ENCODE results near the gene GRK4.

The GRK4 gene

GRCh38 chr4:2930135-2930757 lies 33.1 kb upstream of the GRK4 start:
- Histone ChIP-seq H3K27me3 (ENCODE audit: insufficient read depth, low read length, poor library complexity, severe bottlenecking) (no peaks in the 10 kb centered on the region), H3K36me3 (ENCODE audit: insufficient read depth, low read length) (peaks cover 48% of the 10 kb centered on the region; the same call in 1 of the 2 replicates), H3K4me1 (ENCODE audit: insufficient read depth, low read length, poor library complexity, severe bottlenecking) (peaks cover 8% of the 10 kb centered on the region), H3K79me2 (ENCODE audit: insufficient read depth, low read length) (peaks cover 18% of the 10 kb centered on the region; the same call in 1 of the 2 replicates), H3F3A (ENCODE audit: low read depth) (no peaks in the 10 kb centered on the region), H3K9me2 (replicated peaks; ENCODE audit: low read depth, low read length) (no peaks in the 10 kb centered on the region), H3K4me2 (ENCODE audit: low read depth, low read length, poor library complexity, severe bottlenecking) (no peak overlapping the region), H3K4me3 (ENCODE audit: low read length, poor library complexity, severe bottlenecking) (no peak overlapping the region), H3K9ac (ENCODE audit: low read depth, low read length, poor library complexity, severe bottlenecking) (no peak overlapping the region), H3K9me3 (ENCODE audit: insufficient read depth, low read depth, low read length) (no peaks in the 10 kb centered on the region), H4K20me1 (ENCODE audit: insufficient read depth, low read length, poor library complexity, severe bottlenecking) (no peaks in the 10 kb centered on the region), H2AFZ (ENCODE audit: low read length) (no peak overlapping the region)
- TF ChIP-seq EZH2phosphoT487 (IDR thresholded peaks at IDR 0.05; ENCODE audit: borderline replicate concordance), result no peak
- TF ChIP-seq CTCF (conservative IDR thresholded peaks at IDR 0.05; ENCODE audit: low read length), result no peak

- Histone ChIP-seq H3K9me3 (ENCODE audit: insufficient read depth, low read depth, low read length) (no peaks in the 10 kb centered on the region), H3F3A (ENCODE audit: low read depth) (no peaks in the 10 kb centered on the region), H3K27me3 (ENCODE audit: insufficient read depth, low read length, poor library complexity, severe bottlenecking) (no peaks in the 10 kb centered on the region), H3K9me2 (replicated peaks; ENCODE audit: low read depth, low read length) (no peaks in the 10 kb centered on the region), H2AFZ (ENCODE audit: low read length) (no peak overlapping the region), H3K36me3 (ENCODE audit: insufficient read depth, low read length) (peaks cover 42% of the 10 kb centered on the region; the same call in 1 of the 2 replicates), H3K9ac (ENCODE audit: low read depth, low read length, poor library complexity, severe bottlenecking) (no peak overlapping the region), H4K20me1 (ENCODE audit: insufficient read depth, low read length, poor library complexity, severe bottlenecking) (no peaks in the 10 kb centered on the region), H3K4me1 (ENCODE audit: insufficient read depth, low read length, poor library complexity, severe bottlenecking) (peaks cover 14% of the 10 kb centered on the region), H3K79me2 (ENCODE audit: insufficient read depth, low read length) (peaks cover 23% of the 10 kb centered on the region; the same call in 1 of the 2 replicates), H3K4me3 (ENCODE audit: low read length, poor library complexity, severe bottlenecking) (no peak overlapping the region), H3K4me2 (ENCODE audit: low read depth, low read length, poor library complexity, severe bottlenecking) (no peak overlapping the region)
- TF ChIP-seq CTCF (conservative IDR thresholded peaks at IDR 0.05; ENCODE audit: low read length) (no peak), EZH2phosphoT487 (IDR thresholded peaks at IDR 0.05; ENCODE audit: borderline replicate concordance) (no peak)
Observed at GRCh38 chr4:2930758-2931511, 32.4 kb upstream of the GRK4 start.

- Histone ChIP-seq H3K4me1 (ENCODE audit: insufficient read depth, low read length, poor library complexity, severe bottlenecking) (peaks cover 16% of the 10 kb centered on the region), H3K79me2 (ENCODE audit: insufficient read depth, low read length) (peaks cover 28% of the 10 kb centered on the region; the same call in 1 of the 2 replicates), H2AFZ (ENCODE audit: low read length) (no peak overlapping the region), H3K36me3 (ENCODE audit: insufficient read depth, low read length) (peaks cover 34% of the 10 kb centered on the region; the same call in 1 of the 2 replicates), H3K4me3 (ENCODE audit: low read length, poor library complexity, severe bottlenecking) (no peak overlapping the region), H4K20me1 (ENCODE audit: insufficient read depth, low read length, poor library complexity, severe bottlenecking) (no peaks in the 10 kb centered on the region), H3K9me3 (ENCODE audit: insufficient read depth, low read depth, low read length) (no peaks in the 10 kb centered on the region), H3F3A (ENCODE audit: low read depth) (no peaks in the 10 kb centered on the region), H3K9me2 (replicated peaks; ENCODE audit: low read depth, low read length) (no peaks in the 10 kb centered on the region), H3K27me3 (ENCODE audit: insufficient read depth, low read length, poor library complexity, severe bottlenecking) (no peaks in the 10 kb centered on the region), H3K4me2 (ENCODE audit: low read depth, low read length, poor library complexity, severe bottlenecking) (peak overlapping the region; percentile 71), H3K9ac (ENCODE audit: low read depth, low read length, poor library complexity, severe bottlenecking) (no peak overlapping the region)
- TF ChIP-seq EZH2phosphoT487 (IDR thresholded peaks at IDR 0.05; ENCODE audit: borderline replicate concordance) (no peak), CTCF (conservative IDR thresholded peaks at IDR 0.05; ENCODE audit: low read length) (no peak)
Observed at GRCh38 chr4:2931512-2932301, 31.7 kb upstream of the GRK4 start.

Measured in Loucy (cell line).